HG03045 (cell line): Measurements from ENCODE around the gene BCAP31.
"Not testable (repeated sequence)": the region's sequence is repeated elsewhere in the genome, so short reads cannot be mapped to it uniquely, and the experiment has no call there.

Experiments
- ATAC-seq: cut with Tn5 transposase; IDR thresholded peaks from one replicate; pipeline ENCODE4 v1.9.1; 2021; ENCODE audit warnings: mild to moderate bottlenecking, moderate library complexity; ENCODE audit not compliant: unreplicated experiment

Gene BCAP31

GRCh38 chrX:153717445-153717844 lies 6.7 kb downstream of the BCAP31 start:
- no peak for ATAC-seq

GRCh38 chrX:153714256-153714655 lies 9.9 kb downstream of the BCAP31 start:
- no peak for ATAC-seq

DNA sequence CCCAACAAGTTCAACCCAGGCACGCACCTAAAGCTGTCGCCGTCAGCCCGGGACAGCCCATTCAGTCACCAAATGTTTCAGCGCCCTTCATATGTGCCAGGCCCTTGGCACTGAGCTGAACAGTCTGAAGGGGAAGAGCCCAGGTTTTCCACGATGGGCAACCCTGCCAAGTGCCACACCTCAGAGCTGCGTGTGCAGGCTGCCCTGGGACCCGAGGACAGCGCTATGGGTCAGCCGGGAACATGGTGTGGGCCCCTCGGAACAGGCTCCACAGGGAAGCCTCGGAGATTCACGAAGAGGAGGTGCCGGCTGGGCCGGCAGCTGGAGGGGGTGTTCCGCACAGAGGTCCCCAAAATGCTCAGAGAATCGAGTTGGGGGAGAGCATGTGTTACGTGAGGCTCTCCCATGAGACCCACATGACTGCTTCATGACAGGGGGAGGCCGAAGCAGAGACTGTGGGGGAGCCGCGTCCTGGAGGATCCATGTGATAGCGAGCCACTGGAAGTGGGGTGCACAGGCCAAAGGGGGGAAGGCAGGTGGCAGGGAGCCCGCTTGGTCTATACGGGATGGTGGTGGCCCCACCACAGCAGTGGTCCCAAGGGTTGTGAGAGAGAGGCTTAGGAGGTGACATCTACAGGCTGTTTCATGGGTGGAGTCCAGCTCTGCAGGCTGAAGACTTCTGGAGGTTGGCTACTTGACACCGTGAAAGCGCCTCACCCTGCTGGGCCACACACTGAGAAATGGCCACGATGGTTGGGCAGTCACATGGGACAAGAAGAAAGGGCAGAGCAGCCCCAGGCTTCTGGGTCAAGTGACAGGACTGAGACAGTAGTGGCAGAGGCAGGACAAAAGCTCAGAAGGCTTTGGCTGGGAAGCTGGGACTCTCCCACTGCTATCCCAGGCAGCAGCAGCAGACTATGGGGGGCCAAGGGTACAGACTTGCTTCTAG lies 14.2 kb downstream of the BCAP31 start:
- no peak for ATAC-seq

- ATAC-seq, result no peak
Observed at GRCh38 chrX:153708415-153708814, 15.8 kb downstream of the BCAP31 start.

GRCh38 chrX:153707406-153707805 lies 16.8 kb downstream of the BCAP31 start:
- ATAC-seq, result no peak

- ATAC-seq, result no peak
Observed at GRCh38 chrX:153706799-153707198, 17.4 kb downstream of the BCAP31 start.

GRCh38 chrX:153705403-153706060 lies 18.7 kb downstream of the BCAP31 start:
- ATAC-seq, result not testable (repeated sequence)

GRCh38 chrX:153704631-153705402 lies 19.4 kb downstream of the BCAP31 start:
- ATAC-seq, result not testable (repeated sequence)

GRCh38 chrX:153704021-153704526 lies 20.1 kb downstream of the BCAP31 start:
- no peak for ATAC-seq

DNA sequence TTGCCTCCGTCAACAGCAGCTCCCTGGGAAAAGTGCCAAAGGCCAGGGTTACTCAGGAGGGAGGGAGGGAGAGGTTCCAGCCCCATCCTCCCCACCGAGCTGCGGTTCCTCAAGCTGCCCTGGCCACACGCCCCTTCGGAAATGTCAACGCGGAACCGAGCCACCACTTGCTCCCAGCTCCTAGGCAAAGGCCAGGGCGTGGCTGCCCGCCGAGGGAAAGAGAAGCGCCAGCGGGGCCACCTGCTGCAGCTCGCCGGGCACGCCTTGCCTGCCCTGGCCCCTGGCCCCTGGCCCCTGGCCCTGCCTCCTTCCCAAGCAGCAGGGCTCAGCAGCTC lies 21.2 kb downstream of the BCAP31 start:
- ATAC-seq, result no peak

DNA sequence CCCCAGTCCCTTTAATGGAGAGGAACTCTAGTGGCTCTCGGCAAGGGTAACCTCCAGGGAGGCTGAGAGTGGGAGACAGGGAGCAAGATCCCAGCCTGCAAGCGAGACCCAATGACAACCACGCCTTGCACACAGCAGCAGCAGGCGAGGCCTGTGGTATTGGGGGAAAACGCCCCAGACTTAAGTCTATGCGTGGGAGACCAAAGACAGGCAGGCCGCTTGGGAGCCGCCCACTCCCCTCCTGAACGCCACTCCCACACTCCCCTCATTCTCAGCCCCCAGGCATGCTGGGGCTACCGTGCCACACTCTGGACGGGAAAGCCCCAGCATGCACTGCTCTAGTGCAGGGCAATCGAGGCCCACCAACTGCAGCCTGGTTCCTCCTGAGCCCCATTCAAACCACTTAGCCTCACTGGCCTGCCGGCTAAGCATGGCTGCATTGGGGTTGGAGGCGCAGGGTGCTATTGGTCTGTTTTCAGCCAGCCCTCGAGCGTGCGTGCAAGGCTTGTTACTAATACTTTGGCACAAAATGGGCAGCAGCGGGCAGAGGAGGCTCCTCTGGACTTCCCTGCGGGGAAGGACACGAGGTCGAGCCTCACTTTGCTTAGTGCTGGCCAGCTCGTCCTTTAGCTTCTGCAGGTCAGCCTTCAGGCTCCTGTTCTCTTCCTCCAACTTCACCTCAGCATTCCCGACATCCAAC lies 21.7 kb downstream of the BCAP31 start:
- no peak for ATAC-seq

GRCh38 chrX:153701706-153702105 lies 22.5 kb downstream of the BCAP31 start:
- no peak for ATAC-seq

DNA sequence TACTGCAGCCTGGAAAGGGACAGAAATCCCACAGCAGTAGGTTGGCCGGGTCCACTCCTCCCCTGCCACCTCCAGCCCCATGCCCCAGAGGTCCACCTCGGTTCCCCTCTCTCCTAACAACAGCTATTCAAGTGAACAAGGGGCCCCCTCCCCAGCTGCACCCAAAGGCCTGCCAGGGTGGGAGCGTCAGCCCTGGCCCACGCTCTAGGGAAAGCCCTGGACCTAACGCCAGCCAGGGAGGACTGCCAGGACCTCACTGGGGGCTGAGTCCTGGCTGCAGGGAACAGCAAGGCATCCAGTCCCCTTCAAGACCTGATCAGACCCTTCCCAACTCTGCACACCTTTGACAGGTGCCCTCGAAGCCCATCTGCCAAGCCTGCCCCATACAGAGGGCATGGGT lies 23.2 kb downstream of the BCAP31 start:
- no peak for ATAC-seq

DNA sequence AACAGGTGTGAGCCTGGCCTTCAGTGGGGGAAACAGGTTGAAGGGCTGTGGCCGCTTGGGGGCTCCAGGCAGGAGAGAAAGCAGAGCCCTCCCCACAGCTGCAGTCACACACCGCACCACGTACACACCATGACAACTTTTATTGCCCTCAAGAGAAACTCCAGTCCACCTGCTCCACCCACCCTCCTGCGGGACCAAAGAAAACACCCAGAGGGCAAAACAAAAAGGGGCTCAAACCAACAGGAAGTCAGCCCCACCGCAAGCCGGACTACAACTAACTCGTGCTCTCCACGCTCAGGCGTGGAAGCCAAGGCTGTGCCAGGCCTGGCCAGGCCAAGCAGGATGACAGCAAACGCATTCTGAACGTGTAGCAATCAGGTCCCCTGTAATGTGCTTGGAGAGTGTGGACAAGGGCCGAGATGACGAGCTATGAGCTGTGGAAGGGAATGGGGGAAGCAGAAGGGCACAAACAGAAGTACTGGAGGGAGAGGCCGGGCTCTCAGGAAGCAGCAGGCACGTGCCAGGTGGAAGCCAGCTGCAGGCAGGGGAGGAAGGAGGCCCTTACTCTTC lies 23.7 kb downstream of the BCAP31 start:
- ATAC-seq, result no peak

DNA sequence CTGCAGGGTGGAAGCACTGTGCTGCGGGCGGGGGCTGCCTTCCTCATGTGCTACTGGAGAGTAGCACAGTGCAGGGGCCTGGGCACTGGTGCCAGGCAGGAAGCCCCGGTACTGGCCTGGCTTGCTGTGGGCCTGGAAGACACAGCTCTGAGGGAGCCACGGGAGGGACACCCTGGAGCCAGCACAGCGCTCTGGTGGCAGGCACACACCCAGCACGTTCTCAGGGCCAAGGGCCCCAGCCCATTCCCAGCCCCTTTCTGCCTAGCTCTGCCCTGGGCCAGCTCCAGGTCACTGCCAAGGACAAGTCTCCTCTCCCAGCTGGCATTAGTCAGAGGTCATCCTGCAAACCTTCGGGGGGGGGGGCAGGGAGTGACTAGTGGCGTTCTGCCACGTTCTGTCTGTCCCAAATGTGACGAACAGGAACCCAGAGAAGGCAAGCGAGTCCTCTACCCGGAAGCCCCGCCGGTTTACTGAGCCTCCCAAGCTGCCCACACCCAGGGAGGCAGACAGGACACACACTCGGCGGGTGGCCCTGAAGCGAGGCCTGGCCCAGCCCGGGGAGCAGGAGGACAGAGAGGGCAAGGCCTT lies 24.3 kb downstream of the BCAP31 start:
- ATAC-seq, result not testable (repeated sequence)

GRCh38 chrX:153699210-153699783 lies 24.9 kb downstream of the BCAP31 start:
- ATAC-seq, result not testable (repeated sequence)

- ATAC-seq, result no peak
Observed at GRCh38 chrX:153697924-153698865, 26.0 kb downstream of the BCAP31 start.

GRCh38 chrX:153696986-153697722 lies 27.0 kb downstream of the BCAP31 start:
- not testable (repeated sequence) for ATAC-seq
